A549 (cell line): ENCODE results near the gene PAGR1. TPM values are rescaled to one million over a fixed set of nuclear protein-coding genes. Genes with fewer than 3 reads are reported as not detected.
A peak's percentile ranks its signal among the peaks of the same experiment; 100 is the strongest.

Source experiments
- ATAC-seq, 2 experiments: fragments of 200-7000 bp in 1 of 2; fragments of >200 bp in 1 of 2; cut with Nextera tagmentation in 1 of 2; cut with Tn5 transposase in 1 of 2; 3 replicates each; pipeline versions ENCODE4 v1.8.0 to v1.9.1; 2018 to 2020; ENCODE audit warnings: mild to moderate bottlenecking in 1 of 2, moderate library complexity in 1 of 2
- CTCF ChIA-PET: fragments of 300-600 bp; sonication (Branson Sonifier 250); formaldehyde crosslinking; extraction: SDS; loops from one replicate; lab custom pipeline; 2021; ENCODE audit warnings: antibody characterized with exemption, inconsistent platforms; lab: Yijun Ruan, JAX
- POLR2A ChIA-PET: fragments of 350-600 bp; formaldehyde crosslinking; extraction: SDS; loops from one replicate; lab custom pipeline; 2021; ENCODE audit warnings: antibody characterized with exemption, inconsistent platforms; lab: Yijun Ruan, JAX
- DNase-seq, 2 experiments: peaks; one replicate each; pipeline versions ENCODE4 v3.0.0 to v3.0.0-alpha.2; 2011 to 2016; ENCODE audit warnings: low read depth in 1 of 2, low spot score in 1 of 2
- FAIRE-seq: peaks from 2 replicates; lab custom pipeline; 2011; peaks lifted over from hg19 to GRCh38; lab: Jason Lieb, UNC
- H3K27ac ChIP-seq, 2 experiments: fragments of >200 bp; sonication (Bioruptor Twin); formaldehyde crosslinking; 3 replicates each; pipeline ENCODE4 v1.5.1; 2016 to 2017
- H3K4me1 ChIP-seq: fragments of >200 bp; sonication (Bioruptor Twin); formaldehyde crosslinking; 3 replicates; pipeline ENCODE4 v1.6.1; 2016
- H3K4me2 ChIP-seq: fragments of >200 bp; sonication (Bioruptor Twin); formaldehyde crosslinking; 3 replicates; pipeline ENCODE4 v1.6.1; 2016
- H3K4me3 ChIP-seq: fragments of >200 bp; sonication (Bioruptor Twin); formaldehyde crosslinking; 3 replicates; pipeline ENCODE4 v1.5.1; 2016
- H3K9me3 ChIP-seq: fragments of >200 bp; sonication (Bioruptor Twin); formaldehyde crosslinking; 3 replicates; pipeline ENCODE4 v1.6.1; 2016
- BHLHE40 ChIP-seq: IDR thresholded peaks from 2 replicates; pipeline ENCODE4 v1.6.1; 2012; ENCODE audit warnings: low read depth, low read length, inconsistent platforms
- CBX2 ChIP-seq: fragments of 200-600 bp; sonication (generic); IDR thresholded peaks from 2 replicates; pipeline ENCODE4 v1.6.1; 2016; ENCODE audit warnings: low read depth, mild to moderate bottlenecking, borderline replicate concordance
- CBX8 ChIP-seq: fragments of 200-600 bp; sonication (generic); IDR thresholded peaks from 2 replicates; pipeline ENCODE4 v1.6.1; 2016
- CEBPB ChIP-seq, 2 experiments: fragments of >200 bp in 1 of 2; sonication (Bioruptor Twin) in 1 of 2; formaldehyde crosslinking in 1 of 2; IDR thresholded peaks; 2 replicates each; pipeline ENCODE4 v1.6.1; 2012 to 2016
- CHD4 ChIP-seq: fragments of 200-600 bp; sonication (generic); IDR thresholded peaks from 2 replicates; pipeline ENCODE4 v1.6.1; 2016; ENCODE audit warnings: antibody characterized with exemption, mild to moderate bottlenecking, borderline replicate concordance
- EHF ChIP-seq: fragments of 250-450 bp; sonication (Bioruptor Pico); IDR thresholded peaks from 2 replicates; pipeline ENCODE4 v1.5.0; 2020; ENCODE audit warnings: mild to moderate bottlenecking
- EHMT2 ChIP-seq: fragments of 200-600 bp; sonication (generic); IDR thresholded peaks from 2 replicates; pipeline ENCODE4 v1.6.1; 2016; ENCODE audit warnings: antibody characterized with exemption, low read depth, mild to moderate bottlenecking, moderate library complexity
- EP300 ChIP-seq, 2 experiments: fragments of >200 bp; sonication (Bioruptor Twin); formaldehyde crosslinking; IDR thresholded peaks; 2 replicates in 1 of 2; 3 replicates in 1 of 2; pipeline ENCODE4 v1.6.1; 2016 to 2017
- FOSB ChIP-seq: fragments of 250-450 bp; sonication (Bioruptor Pico); IDR thresholded peaks from 2 replicates; pipeline ENCODE4 v1.5.0; 2020; ENCODE audit warnings: mild to moderate bottlenecking, moderate library complexity
- FOXS1 ChIP-seq: fragments of 250-450 bp; sonication (Bioruptor Pico); IDR thresholded peaks from 2 replicates; pipeline ENCODE4 v1.5.0; 2020; ENCODE audit warnings: mild to moderate bottlenecking, moderate library complexity
- GATA3 ChIP-seq: IDR thresholded peaks from 2 replicates; pipeline ENCODE4 v1.6.1; 2012; ENCODE audit warnings: borderline replicate concordance
- HEYL ChIP-seq: fragments of 250-450 bp; sonication (Bioruptor Pico); IDR thresholded peaks from 2 replicates; pipeline ENCODE4 v1.8.0; 2021; ENCODE audit warnings: mild to moderate bottlenecking, moderate library complexity
- HOXB13 ChIP-seq: fragments of 250-450 bp; sonication (Bioruptor Pico); IDR thresholded peaks from 2 replicates; pipeline ENCODE4 v1.5.0; 2020; ENCODE audit warnings: low read depth, mild to moderate bottlenecking, moderate library complexity
- HOXB5 ChIP-seq: fragments of 250-450 bp; sonication (Bioruptor Pico); IDR thresholded peaks from 2 replicates; pipeline ENCODE4 v1.5.0; 2020; ENCODE audit warnings: mild to moderate bottlenecking, moderate library complexity
- JUN ChIP-seq, 2 experiments: fragments of >200 bp; sonication (Bioruptor Twin); formaldehyde crosslinking; IDR thresholded peaks; 2 replicates in 1 of 2; 3 replicates in 1 of 2; pipeline ENCODE4 v1.6.1; 2016 to 2017
- KDM5A ChIP-seq: fragments of 200-600 bp; sonication (generic); IDR thresholded peaks from 2 replicates; pipeline ENCODE4 v1.6.1; 2016; ENCODE audit warnings: antibody characterized with exemption, mild to moderate bottlenecking
- MAFK ChIP-seq: fragments of 450-650 bp; IDR thresholded peaks from 2 replicates; pipeline ENCODE4 v1.6.1; 2014; ENCODE audit not compliant: partially characterized antibody
- MYC ChIP-seq: IDR thresholded peaks from 2 replicates; pipeline ENCODE4 v1.6.1; 2012; ENCODE audit warnings: mild to moderate bottlenecking, inconsistent platforms, low read length, improper control_type of control experiment, borderline replicate concordance
- NFE2L2 ChIP-seq: fragments of 150-350 bp; conservative IDR thresholded peaks from 2 replicates; pipeline ENCODE4 v1.6.1; 2014; ENCODE audit warnings: low read length
- NR3C1 ChIP-seq: fragments of >200 bp; sonication (Bioruptor Twin); formaldehyde crosslinking; IDR thresholded peaks from 3 replicates; pipeline ENCODE4 v1.6.1; 2017
- PHF8 ChIP-seq: fragments of 200-600 bp; sonication (generic); IDR thresholded peaks from 2 replicates; pipeline ENCODE4 v1.6.1; 2016; ENCODE audit warnings: low read depth, mild to moderate bottlenecking, antibody characterized with exemption, moderate library complexity, borderline replicate concordance
- RAD21 ChIP-seq, 2 experiments: fragments of >200 bp in 1 of 2; sonication (Bioruptor Twin) in 1 of 2; formaldehyde crosslinking in 1 of 2; IDR thresholded peaks in 1 of 2; conservative IDR thresholded peaks in 1 of 2; 2 replicates in 1 of 2; 3 replicates in 1 of 2; pipeline ENCODE4 v1.6.1; 2012 to 2018; ENCODE audit warnings: inconsistent platforms in 1 of 2
- RCOR1 ChIP-seq: fragments of 150-350 bp; IDR thresholded peaks from 2 replicates; pipeline ENCODE4 v1.6.1; 2014; ENCODE audit warnings: antibody characterized with exemption, low read length, low read depth
- RFX5 ChIP-seq: fragments of 450-650 bp; IDR thresholded peaks from 2 replicates; pipeline ENCODE4 v1.7.1; 2014; ENCODE audit warnings: antibody characterized with exemption, mild to moderate bottlenecking, moderate library complexity
- SMC3 ChIP-seq: fragments of >200 bp; sonication (Bioruptor Twin); formaldehyde crosslinking; IDR thresholded peaks from 3 replicates; pipeline ENCODE4 v1.6.1; 2018; ENCODE audit warnings: inconsistent platforms
- SREBF2 ChIP-seq: fragments of 450-650 bp; IDR thresholded peaks from 2 replicates; pipeline ENCODE4 v1.6.1; 2014; ENCODE audit warnings: mild to moderate bottlenecking, moderate library complexity
- ZC3H11A ChIP-seq: fragments of 450-650 bp; IDR thresholded peaks from 2 replicates; pipeline ENCODE4 v1.6.1; 2014; ENCODE audit warnings: antibody characterized with exemption, mild to moderate bottlenecking
- ZSCAN20 ChIP-seq: fragments of 250-450 bp; sonication (Bioruptor Pico); IDR thresholded peaks from 2 replicates; pipeline ENCODE4 v1.8.0; 2022; ENCODE audit warnings: mild to moderate bottlenecking, moderate library complexity
- WGBS: methylation state at CpG from one replicate; pipeline ENCODE4 v1.1.6; 2017; ENCODE audit errors: missing lambda C conversion rate; 5-methylcytosine and 5-hydroxymethylcytosine counted together
- polyA plus RNA-seq, 4 experiments: library from polyadenylated mRNA; depleted of rRNA in 3 of 4; stranded (reverse); fragments of >200 nt; fragmentation: RNase III in 1 of 4; extraction: RNeasy Plus Mini Kit Qiagen cat#74134 plus additional on column Dnase treatment in 1 of 4; gene quantifications; 2 replicates in 3 of 4; 3 replicates in 1 of 4; pipeline ENCODE4 v1.2.3, GENCODE V29; 2011 to 2017
- TF ChIP-seq, protein P1 (sequence below): IDR thresholded peaks from 2 replicates; pipeline ENCODE4 v1.6.1; 2012; ENCODE audit warnings: low read depth, borderline replicate concordance
- TF ChIP-seq, protein P2 (sequence below): fragments of 250-450 bp; sonication (Bioruptor Pico); IDR thresholded peaks from 2 replicates; pipeline ENCODE4 v1.5.0; 2020; ENCODE audit warnings: low read depth, mild to moderate bottlenecking, moderate library complexity
- TF ChIP-seq, protein P3 (sequence below): IDR thresholded peaks from 2 replicates; pipeline ENCODE4 v1.6.1; 2012
- TF ChIP-seq, protein P4 (sequence below): fragments of >200 bp; sonication (Bioruptor Twin); formaldehyde crosslinking; IDR thresholded peaks from 3 replicates; pipeline ENCODE4 v1.6.1; 2016
- TF ChIP-seq, protein P5 (sequence below): fragments of 150-350 bp; IDR thresholded peaks from 2 replicates; pipeline ENCODE4 v1.6.1; 2014; ENCODE audit warnings: low read depth, mild to moderate bottlenecking, low read length

Gene PAGR1
- polyA plus RNA-seq, 2 of the 4 experiments (the other 2 are of a cell fraction), result 26.7 to 44.5 TPM

DNA sequence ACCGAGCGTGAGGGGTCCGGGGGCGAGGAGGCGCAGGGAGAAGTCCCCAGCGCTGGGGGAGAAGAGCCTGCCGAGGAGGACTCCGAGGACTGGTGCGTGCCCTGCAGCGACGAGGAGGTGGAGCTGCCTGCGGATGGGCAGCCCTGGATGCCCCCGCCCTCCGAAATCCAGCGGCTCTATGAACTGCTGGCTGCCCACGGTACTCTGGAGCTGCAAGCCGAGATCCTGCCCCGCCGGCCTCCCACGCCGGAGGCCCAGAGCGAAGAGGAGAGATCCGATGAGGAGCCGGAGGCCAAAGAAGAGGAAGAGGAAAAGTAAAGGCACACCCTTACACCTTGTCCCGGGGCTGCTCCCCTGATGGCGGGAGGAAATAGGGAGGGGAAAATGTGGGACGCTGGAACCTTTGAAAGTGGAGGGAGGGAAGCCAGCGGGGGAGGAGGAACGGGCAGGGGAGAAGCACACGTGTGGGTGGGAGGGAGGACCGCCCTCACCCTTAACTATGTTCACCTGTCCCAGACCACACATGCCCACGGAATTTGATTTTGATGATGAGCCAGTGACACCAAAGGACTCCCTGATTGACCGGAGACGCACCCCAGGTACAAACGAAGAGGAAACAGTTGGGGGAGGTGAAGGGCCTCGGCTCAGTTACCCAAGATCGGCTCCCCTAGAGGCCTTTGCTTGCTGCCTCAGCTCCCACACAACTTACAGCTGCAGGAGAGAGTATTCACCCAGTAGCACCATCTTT lies 916 bp downstream of the PAGR1 start:
- Histone ChIP-seq H3K27ac (peak overlapping the region; percentile 98 to 99), H3K9me3 (no peaks in the 10 kb centered on the region), H3K4me3 (peak overlapping the region; percentile 92), H3K4me2 (peak overlapping the region; percentile 97), H3K4me1 (peaks cover 46% of the 10 kb centered on the region)
- DNase-seq (peak; percentile 67 to 71), ATAC-seq (peak; percentile 46 to 68), FAIRE-seq (no peak)
- 2% methylated on average over 34 of the region's 37 CpGs for whole genome bisulfite sequencing
- ChIA-PET CTCF (interaction anchor here (0.6 to 24.4 kb wide), 15 partner anchors 9 to 189 kb away, joined by 3 to 568 read pairs (median 4); partner anchors contain the start of genes ASPHD1, KIF22 and MAZ), POLR2A (interaction anchor here (0.7 to 2.1 kb wide), 3 partner anchors 11 to 32 kb away, joined by 3 to 13 read pairs (median 4); partner anchors contain the start of genes KIF22 and MAZ)
- TF ChIP-seq RFX5 (no peak), EHF (CRISPR knock-in tag) (no peak), CHD4 (no peak), ZSCAN20 (CRISPR knock-in tag) (no peak), RAD21 (conservative IDR thresholded peaks at IDR 0.05 in 1 of 2, IDR thresholded peaks at IDR 0.05 in 1 of 2) (0 out of 5 replicates have a peak, but pooled peaks of 1 of the 2 experiments have one; percentile 8), CBX2 (no peak), EP300 (IDR thresholded peaks at IDR 0.05) (no peak), NR3C1 (no peak), GATA3 (no peak), HOXB5 (CRISPR knock-in tag) (no peak), SMC3 (no peak), PHF8 (no peak), MAFK (no peak), RCOR1 (no peak), CBX8 (no peak), JUN (IDR thresholded peaks at IDR 0.05) (no peak), CEBPB (IDR thresholded peaks at IDR 0.05) (0 out of 4 replicates have a peak, but pooled peaks of 1 of the 2 experiments have one; percentile 5), BHLHE40 (no peak), FOXS1 (CRISPR knock-in tag) (no peak), MYC (no peak), FOSB (no peak), ZC3H11A (no peak), EHMT2 (no peak), HEYL (CRISPR knock-in tag) (no peak), SREBF2 (no peak), HOXB13 (CRISPR knock-in tag) (no peak), KDM5A (no peak), NFE2L2 (no peak)
- TF ChIP-seq, protein P1, sequence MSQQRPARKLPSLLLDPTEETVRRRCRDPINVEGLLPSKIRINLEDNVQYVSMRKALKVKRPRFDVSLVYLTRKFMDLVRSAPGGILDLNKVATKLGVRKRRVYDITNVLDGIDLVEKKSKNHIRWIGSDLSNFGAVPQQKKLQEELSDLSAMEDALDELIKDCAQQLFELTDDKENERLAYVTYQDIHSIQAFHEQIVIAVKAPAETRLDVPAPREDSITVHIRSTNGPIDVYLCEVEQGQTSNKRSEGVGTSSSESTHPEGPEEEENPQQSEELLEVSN, result peak; percentile 55; the same call in 1 of the 2 replicates
- TF ChIP-seq, protein P2, sequence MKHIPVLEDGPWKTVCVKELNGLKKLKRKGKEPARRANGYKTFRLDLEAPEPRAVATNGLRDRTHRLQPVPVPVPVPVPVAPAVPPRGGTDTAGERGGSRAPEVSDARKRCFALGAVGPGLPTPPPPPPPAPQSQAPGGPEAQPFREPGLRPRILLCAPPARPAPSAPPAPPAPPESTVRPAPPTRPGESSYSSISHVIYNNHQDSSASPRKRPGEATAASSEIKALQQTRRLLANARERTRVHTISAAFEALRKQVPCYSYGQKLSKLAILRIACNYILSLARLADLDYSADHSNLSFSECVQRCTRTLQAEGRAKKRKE (CRISPR knock-in tag), result no peak
- TF ChIP-seq, protein P3, sequence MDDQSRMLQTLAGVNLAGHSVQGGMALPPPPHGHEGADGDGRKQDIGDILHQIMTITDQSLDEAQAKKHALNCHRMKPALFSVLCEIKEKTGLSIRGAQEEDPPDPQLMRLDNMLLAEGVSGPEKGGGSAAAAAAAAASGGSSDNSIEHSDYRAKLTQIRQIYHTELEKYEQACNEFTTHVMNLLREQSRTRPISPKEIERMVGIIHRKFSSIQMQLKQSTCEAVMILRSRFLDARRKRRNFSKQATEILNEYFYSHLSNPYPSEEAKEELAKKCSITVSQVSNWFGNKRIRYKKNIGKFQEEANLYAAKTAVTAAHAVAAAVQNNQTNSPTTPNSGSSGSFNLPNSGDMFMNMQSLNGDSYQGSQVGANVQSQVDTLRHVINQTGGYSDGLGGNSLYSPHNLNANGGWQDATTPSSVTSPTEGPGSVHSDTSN, result no peak
- TF ChIP-seq, protein P4, sequence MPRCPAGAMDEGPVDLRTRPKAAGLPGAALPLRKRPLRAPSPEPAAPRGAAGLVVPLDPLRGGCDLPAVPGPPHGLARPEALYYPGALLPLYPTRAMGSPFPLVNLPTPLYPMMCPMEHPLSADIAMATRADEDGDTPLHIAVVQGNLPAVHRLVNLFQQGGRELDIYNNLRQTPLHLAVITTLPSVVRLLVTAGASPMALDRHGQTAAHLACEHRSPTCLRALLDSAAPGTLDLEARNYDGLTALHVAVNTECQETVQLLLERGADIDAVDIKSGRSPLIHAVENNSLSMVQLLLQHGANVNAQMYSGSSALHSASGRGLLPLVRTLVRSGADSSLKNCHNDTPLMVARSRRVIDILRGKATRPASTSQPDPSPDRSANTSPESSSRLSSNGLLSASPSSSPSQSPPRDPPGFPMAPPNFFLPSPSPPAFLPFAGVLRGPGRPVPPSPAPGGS, result 0 out of 3 replicates have a peak, but pooled peaks have one; percentile 20
- TF ChIP-seq, protein P5, sequence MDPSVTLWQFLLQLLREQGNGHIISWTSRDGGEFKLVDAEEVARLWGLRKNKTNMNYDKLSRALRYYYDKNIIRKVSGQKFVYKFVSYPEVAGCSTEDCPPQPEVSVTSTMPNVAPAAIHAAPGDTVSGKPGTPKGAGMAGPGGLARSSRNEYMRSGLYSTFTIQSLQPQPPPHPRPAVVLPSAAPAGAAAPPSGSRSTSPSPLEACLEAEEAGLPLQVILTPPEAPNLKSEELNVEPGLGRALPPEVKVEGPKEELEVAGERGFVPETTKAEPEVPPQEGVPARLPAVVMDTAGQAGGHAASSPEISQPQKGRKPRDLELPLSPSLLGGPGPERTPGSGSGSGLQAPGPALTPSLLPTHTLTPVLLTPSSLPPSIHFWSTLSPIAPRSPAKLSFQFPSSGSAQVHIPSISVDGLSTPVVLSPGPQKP, result no peak
